DMS79 (cell line): Measurements from ENCODE around the gene WNT5B.

Experiments
- DNase-seq: peaks from one replicate; lab custom pipeline; 2025; lab: John Stamatoyannopoulos, UW

Gene WNT5B

GRCh38 chr12:1630133-1630826, 1.2 kb downstream of the WNT5B start:
- peak; percentile 13 for DNase-seq

DNA sequence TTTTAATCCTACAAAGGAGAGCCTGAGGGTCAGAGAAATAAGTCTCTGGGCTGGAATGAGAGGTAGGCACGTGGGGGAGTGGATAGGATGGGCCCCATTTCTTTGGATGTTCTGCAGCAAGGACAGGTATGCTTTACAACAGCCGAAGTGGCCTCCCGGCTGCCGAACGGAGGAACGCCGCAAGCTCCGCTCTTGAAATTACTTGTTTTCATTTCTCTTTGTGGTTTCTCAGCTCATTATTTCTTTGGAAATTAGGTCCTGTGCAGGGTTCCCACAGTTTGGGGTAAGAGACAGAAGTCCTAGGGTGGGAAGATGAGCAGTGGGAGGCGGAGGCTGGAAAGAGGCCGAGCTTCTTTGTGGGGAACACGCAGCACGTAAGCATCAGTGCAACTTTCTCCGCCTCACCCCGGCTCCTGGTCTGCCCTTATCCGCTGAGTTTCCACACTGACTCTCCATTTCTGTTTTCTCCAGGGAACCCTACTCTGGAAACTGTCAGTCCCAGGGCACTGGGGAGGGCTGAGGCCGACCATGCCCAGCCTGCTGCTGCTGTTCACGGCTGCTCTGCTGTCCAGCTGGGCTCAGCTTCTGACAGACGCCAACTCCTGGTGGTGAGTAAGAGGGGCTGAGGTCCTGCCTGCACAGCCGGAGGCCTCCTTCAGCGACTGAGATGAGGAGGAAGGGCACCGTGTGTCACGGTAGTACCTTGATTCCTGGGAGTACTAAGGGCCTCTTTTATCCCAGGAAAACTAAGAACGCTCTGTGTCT, 2.0 kb downstream of the WNT5B start:
- DNase-seq, result no peak

- DNase-seq, result peak; percentile 70
Measured at GRCh38 chr12:1632702-1633101, 3.7 kb downstream of the WNT5B start.

DNA sequence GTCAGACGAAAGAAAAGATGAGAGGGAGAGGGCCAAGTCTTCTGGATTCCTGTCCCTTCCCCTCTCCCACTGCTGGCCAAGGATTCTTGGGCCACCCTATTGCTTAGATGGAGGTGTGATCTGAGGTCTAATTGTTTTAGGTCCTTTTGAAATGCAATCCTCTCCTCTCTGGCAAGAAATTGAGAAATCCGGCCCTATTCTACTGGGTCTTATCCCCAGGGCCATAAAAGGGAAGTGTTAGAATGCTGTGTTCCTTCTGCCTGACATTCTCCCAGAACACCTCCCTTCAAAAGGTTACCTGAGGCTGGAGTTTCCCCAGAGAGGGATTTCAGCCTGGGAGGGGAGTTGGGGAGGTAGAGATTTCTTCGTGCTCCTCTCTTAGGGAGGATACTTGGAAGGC, 4.4 kb downstream of the WNT5B start:
- DNase-seq, result no peak

DNA sequence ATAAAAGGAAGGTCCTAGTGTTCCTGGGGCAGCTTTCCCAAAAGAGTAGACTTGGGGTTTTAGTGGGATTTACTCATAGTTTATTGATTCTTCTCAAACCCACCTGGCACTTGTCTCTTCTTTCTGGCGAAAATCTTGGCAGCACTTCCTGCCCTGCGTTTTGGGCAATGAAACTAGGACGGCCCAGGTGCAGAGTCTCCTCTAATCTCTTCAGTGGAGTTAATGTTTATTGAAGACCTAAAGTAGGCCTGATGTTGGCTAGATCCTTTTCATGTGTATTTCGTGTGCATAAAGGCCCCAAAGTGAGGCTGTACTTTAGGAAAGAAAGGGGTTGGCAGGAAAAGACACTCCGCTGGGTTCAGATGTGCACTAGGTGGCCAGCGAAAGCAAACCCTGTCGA, 5.1 kb downstream of the WNT5B start:
- DNase-seq, result no peak

GRCh38 chr12:1634590-1635191, 5.7 kb downstream of the WNT5B start:
- DNase-seq, result peak; percentile 43

- no peak for DNase-seq
Measured at GRCh38 chr12:1635301-1636095, 6.5 kb downstream of the WNT5B start.

- no peak for DNase-seq
Measured at GRCh38 chr12:1638203-1638602, 9.2 kb downstream of the WNT5B start.

DNA sequence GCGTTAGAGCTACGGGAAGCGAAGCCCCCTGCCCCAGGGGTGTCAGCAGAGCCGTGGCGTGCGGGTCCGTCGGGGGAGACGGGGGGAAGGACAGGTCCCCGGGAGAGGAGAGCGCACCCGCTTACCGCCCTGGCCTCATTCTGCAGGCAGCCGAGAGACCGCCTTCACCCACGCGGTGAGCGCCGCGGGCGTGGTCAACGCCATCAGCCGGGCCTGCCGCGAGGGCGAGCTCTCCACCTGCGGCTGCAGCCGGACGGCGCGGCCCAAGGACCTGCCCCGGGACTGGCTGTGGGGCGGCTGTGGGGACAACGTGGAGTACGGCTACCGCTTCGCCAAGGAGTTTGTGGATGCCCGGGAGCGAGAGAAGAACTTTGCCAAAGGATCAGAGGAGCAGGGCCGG, 10.5 kb downstream of the WNT5B start:
- DNase-seq, result no peak

DNA sequence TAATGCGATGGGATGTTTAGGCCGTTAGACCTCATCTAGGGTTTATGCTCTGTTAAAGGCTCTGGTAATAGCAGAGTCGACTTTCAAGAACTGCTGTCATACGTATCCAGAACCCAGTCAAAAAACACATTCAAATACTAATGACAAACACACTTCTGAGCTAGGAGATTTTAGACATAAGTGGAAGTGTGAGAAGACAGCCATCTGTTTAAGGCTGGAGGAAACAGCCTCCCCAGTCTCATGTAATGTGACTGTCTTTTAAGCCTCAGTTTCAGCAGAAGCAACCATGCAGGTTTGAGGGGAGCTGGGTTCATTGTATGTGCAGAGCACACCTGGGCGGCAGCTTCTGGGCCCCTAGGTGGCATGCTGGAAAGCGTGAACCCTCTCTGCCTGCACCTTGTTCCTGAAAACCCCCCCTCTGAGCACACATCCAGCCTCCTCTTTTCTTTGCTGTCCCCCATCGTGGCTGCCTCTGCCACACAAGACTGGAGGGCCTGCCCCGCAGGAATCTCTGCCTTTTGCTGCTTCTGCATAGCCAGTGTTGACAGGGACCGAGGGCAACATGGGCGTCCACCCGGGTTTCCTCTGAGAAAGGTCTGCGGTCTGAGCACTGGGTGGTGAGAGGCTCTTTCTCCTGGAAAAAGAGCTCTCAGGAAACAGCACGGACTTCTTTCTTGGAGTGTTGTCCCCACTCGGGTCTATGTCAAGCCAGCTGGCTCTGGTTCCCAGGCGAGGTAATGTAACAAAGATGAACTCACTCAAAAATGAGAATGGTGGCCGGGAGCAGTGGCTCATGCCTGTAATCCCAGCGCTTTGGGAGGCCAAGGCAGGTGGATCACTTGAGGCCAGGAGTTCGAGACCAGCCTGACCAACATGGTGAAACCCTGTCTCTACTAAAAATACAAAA, 11.6 kb downstream of the WNT5B start:
- DNase-seq, result no peak

GRCh38 chr12:1642513-1642912, 13.5 kb downstream of the WNT5B start:
- DNase-seq, result no peak

GRCh38 chr12:1643043-1643442, 14.0 kb downstream of the WNT5B start:
- DNase-seq, result no peak

- peak; percentile 32 for DNase-seq
Measured at GRCh38 chr12:1643905-1644533, 15.0 kb downstream of the WNT5B start.

- peak; percentile 79 for DNase-seq
Measured at GRCh38 chr12:1644534-1645438, 15.8 kb downstream of the WNT5B start.

GRCh38 chr12:1645819-1646218, 16.8 kb downstream of the WNT5B start:
- no peak for DNase-seq

DNA sequence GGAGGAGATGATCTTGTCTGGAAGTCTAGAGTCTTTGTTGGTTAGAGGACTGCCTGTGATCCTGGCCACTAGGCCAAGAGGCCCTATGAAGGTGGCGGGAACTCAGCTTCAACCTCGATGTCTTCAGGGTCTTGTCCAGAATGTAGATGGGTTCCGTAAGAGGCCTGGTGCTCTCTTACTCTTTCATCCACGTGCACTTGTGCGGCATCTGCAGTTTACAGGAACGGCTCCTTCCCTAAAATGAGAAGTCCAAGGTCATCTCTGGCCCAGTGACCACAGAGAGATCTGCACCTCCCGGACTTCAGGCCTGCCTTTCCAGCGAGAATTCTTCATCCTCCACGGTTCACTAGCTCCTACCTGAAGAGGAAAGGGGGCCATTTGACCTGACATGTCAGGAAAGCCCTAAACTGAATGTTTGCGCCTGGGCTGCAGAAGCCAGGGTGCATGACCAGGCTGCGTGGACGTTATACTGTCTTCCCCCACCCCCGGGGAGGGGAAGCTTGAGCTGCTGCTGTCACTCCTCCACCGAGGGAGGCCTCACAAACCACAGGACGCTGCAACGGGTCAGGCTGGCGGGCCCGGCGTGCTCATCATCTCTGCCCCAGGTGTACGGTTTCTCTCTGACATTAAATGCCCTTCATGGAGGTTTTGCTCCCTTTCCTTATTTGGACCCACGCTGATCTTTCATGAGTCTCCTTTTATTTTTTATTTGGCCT, 17.7 kb downstream of the WNT5B start:
- no peak for DNase-seq

DNA sequence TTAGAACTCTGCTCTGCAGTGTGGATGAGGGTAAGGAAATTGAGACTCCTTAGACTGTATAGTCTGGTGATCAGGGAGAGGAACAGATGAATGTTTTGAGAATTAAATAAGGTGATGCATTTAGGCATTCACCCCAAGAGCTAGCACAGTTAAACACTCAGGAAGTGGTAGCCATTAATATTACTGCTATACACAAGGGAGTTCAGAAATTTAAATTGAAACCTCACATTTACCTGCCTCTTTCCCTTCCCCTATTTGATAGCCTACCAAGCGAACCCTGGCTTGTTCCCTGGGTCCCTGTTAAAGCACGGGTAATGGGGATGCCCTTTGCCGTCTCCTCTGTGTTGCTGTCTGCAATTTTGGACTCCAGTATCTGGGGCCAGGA, 18.2 kb downstream of the WNT5B start:
- DNase-seq, result no peak

GRCh38 chr12:1650260-1650977, 21.4 kb downstream of the WNT5B start:
- DNase-seq, result no peak

DNA sequence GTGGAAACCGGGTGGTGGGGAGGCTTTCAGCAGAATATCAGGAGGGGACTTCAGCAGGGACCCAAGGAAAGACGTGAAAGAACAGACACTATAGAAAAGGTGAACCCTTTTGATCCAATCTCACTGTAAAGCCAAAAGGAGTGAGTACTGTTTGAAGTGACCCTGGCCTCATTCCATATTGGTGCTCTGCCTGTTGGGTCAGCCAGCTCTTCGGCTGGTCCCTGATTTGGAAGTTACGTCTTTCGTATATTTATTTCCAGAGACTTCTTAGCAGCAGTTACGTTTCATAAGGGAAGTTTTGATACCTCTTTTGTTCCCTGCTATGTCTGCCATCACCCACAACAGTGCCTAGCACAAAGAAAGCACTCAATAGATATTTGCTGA, 21.9 kb downstream of the WNT5B start:
- DNase-seq, result no peak
